GM18499 (cell line): ENCODE measurements around the gene HPSE2.
"Not testable (repeated sequence)": the region's sequence is repeated elsewhere in the genome, so short reads cannot be mapped to it uniquely, and the experiment has no call there.

ENCODE experiments used
- ATAC-seq: cut with Tn5 transposase; IDR thresholded peaks from one replicate; pipeline ENCODE4 v1.9.1; 2021; ENCODE audit warnings: moderate number of reproducible peaks; ENCODE audit not compliant: insufficient read depth, unreplicated experiment

Gene HPSE2

DNA sequence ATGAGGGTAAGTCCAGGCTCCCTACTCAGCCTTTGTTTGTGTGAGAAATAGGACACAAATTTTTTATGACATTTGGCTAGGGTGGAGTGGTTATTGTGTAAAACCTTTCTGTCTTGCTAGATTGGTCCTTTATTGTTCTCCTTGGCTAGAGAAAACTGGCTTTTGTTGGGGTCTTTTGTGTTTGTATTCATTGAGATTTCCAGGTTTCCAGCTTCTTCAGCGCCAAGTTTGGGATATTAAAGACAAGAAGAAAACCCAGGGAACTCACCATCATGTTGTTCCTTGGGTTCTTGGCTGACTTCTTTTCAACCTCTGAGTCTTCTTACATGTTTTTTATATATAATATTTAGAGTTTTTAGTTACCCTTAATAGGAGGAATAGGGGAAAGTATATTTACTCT lies 310.0 kb downstream of the HPSE2 start:
- ATAC-seq = no peak

DNA sequence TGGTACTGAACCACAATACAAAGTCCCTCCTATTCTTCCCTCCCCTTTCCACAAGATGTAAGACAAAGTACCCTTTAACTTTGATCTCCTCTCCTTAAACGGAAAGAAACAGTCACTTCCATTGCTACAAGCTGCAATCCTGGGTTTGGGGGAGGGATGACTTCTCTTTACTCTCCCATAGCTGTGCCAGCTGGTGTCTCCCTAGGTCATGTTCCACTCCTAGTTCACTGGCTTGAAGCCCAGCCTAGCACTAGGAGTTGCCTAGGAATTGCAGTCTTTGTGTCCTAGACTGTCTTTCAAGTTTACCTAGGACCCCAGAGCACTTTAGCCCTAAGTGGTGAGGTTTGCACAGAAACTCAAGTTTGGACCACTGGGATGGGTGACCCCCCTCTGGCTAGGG lies 311.1 kb downstream of the HPSE2 start:
- ATAC-seq = no peak

DNA sequence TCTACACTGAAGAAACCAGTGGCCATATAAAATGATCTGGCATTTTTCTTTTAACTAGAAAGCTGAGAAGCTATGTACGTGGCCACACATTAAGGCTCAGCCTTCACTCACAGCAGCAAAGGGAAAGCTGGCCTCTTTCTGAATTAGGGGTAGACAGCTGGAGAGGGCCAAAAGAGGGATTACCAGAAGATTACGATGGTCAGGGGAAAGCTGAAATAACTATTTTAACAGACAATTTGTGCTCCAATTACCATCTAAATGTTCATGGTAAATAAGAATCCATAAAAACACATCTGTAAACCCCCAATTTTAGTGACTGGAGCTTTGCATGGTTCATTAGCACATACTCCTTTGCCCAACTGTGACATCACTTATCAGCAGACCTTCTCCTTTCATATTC lies 314.3 kb downstream of the HPSE2 start:
- no peak for ATAC-seq

DNA sequence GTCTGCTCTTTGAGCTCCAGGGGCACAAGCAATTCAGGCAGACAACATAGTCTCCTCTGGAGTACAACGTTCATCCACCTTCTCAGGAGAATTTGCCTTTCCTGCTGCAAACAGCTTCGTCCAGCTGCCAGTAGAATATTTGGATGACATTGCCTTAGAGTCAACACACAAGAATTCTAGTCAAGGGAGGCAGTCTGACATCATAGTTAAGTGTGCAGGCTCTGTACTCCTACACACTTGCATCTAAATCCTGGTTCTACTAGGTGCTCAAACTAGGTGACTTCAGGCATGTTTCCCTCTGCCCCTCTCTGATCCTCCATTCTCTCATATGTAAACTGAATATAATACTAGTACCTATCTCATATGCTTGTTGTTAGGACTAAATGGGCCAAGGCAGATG lies 314.8 kb downstream of the HPSE2 start:
- no peak for ATAC-seq

DNA sequence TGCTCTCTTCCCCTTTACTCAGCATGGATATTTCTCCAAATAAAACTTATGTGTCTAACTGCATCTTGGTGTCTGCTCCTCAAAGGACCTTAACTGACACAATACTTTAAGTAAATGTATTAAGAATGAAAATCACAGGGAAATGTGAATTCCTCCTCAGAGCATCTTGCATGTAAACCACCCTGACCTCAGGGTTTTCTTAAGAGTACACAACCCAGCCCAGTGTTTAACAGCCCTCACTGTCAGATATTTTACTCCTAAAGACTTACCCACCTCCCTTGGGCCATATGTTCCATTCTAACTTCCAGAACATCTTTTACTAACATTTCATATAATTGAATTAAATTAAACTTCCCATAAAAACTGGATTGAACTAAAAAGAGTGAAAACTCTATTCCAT lies 315.3 kb downstream of the HPSE2 start:
- no peak for ATAC-seq

DNA sequence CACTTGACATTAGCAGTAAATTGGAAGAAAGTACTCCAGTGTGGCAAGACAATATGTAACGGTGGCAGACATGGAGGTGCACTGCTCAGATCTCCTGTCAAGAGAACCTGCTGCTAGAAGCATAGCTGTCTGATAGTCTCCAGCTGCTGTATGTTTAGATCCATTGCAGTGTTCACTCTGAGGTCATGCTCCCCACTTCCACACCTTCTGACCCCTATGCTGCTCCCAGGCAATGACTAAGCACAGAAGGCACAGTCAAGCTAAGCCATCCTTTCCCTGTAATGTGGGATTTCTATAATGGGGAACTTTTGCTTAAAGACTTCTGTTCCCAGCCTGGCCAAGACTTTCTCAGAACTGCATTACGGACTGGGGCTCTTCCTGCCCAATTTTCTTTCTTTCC lies 315.8 kb downstream of the HPSE2 start:
- ATAC-seq = no peak

DNA sequence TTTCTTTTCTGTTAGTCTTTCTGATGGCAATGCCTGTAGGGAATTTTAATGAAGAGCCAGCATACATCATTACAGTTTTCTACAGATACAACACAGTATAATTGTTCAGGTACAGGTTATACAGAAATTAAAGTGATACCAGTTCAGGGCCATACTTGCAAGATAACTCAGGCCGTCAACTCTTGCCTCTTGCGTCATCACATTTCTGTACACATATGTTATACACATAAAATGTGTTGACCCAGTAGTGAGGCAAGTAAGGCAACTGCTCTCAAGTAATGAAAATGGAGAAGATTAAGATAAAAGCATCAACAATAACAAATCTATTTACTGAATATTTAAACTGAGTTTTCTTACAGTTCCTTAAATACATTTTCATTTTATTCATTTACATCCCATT lies 317.8 kb downstream of the HPSE2 start:
- no peak for ATAC-seq

DNA sequence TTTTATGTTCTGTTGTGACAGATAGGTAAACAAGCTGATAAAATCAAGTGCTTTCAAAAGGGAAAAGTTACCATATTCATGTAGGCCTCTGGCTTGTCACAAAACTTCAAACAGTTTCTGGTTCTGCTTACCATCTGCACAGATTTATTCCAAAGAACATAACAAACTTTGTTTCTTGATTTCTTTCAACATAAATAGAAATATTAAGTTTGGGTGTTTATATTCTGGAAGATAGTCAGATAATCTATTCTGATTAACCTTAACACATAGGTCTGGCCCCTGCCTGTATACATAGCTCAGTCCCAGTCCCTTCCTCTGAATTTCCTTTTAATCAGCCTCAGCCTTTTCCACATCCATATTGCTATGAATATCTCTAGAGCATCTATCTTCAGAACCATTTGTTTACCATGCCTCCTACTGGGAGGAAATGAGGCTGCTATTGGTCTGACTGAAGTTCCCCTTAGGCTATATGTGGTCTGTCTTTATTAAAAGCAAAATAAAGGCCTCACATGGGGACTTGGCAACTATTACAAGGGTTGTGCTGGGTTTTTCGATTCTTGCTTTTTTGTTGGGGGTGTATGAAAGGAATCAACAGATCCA lies 319.0 kb downstream of the HPSE2 start:
- ATAC-seq = no peak

DNA sequence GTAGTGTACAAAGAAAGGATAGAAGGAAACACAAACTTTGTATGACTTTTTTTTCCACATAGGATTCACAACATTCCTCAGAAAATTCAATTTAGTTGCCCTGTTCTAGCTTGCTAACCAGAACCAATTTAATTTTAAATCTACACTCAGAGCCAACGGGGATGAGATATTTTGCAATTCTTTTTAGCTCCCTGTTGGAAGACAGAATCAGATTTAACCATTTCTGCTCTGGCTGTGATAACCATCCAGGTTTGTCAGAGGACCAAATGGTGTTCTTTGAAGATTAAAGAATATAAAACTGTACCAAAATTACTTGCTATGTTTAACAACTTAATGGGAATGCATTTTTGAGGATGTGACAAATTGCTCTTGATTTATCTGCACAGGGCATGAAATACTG lies 319.7 kb downstream of the HPSE2 start:
- ATAC-seq = no peak

DNA sequence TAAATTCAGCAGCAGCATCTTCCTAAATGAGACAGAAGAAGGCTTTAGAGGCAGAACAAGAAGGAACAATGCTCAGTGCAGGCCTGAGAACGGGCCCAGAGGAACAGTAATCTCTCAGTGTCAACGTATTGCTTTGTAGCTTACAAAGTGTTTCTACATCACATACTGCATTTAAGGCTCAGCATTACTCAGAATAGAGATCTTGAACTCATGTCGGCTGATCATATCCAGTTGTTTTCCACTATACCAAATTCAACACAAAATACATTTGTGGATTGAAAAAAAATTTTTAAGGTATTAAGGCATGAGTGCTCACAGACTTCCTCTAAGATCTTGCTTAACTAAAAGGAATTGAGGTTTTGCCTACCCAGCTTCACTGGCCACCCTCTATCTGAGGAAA lies 325.1 kb downstream of the HPSE2 start:
- ATAC-seq = no peak

DNA sequence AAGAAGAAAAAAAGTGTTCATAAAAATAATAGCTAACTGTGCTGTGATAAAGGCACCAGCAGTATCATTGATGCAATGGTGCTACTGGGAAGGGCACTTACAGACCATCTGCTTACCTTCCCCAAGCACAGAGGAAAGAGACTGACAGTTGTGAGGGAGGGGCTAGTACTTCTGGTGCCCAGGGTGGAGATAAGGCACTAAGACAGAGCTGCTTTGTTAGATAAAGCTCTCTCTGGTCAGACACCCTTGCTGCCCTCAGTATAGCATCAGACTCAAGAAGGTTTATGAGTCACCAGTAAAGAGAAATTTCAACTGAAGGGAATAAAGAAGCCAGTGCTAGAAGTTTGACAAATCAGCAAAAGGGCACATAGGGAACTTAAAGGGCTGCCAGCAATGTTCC lies 325.6 kb downstream of the HPSE2 start:
- no peak for ATAC-seq

DNA sequence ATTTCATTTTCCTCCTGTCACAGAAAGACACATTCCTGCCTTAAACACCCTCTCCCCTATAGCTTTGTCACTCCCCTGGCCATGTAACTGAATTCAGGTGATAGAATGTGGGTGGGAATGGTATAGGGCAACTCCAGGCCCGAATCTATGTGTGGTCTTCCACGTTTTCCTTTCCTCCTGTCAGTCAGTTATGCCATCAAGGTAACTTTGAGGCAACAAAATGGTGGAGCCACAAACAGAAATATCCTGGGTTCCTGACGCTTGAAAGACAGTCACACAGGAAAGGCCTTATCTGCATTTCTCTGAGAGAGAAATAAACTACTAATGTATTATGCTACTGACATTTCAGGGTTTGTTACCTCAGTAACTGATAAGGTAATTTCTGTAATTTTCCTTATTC lies 326.8 kb downstream of the HPSE2 start:
- no peak for ATAC-seq

DNA sequence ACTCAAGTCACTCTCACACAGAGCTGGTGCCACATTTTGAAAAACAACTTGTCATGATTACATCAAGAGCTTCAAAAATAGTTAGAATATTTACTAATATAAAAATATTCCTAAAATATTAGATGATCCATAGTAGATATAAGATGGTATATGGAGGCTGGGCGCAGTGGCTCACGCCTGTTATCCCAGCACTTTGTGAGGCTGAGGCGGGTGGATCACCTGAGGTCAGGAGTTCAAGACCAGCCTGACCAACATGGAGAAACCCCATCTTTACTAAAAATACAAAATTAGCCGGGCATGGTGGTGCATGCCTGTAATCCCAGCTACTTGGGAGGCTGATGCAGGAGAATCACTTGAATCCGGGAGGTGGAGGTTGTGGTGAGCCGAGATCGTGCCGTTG lies 327.4 kb downstream of the HPSE2 start:
- ATAC-seq = not testable (repeated sequence)

DNA sequence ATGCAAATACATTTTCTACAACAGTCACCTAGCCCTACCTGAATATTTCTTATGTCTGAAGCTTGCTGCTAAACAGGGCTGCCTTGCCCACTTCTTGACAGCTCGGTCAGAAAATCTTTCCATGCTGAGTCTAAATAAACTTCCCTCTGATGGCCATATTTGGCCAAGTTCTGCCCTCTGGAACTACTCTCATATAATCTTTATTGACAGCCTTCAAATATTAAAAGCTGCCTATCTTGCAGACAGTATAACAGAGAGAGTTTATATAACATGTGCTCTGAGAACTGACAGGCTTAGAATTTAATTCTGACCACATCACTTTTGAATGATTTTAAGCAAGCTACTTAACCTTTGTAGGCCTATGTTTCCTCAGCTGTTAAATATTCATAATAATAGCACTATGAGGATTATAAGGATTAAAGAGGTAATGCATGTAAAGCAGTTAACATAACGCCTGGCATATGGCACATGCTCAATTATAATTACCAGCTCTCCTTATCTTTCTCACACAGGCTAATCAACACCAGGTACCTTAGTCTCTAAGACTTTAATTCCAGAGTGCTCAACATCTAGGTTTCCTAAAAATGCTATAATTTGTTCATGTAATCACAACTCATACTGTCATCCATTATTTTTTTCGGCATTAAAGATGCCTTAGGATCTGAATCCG lies 334.1 kb downstream of the HPSE2 start:
- ATAC-seq = no peak

DNA sequence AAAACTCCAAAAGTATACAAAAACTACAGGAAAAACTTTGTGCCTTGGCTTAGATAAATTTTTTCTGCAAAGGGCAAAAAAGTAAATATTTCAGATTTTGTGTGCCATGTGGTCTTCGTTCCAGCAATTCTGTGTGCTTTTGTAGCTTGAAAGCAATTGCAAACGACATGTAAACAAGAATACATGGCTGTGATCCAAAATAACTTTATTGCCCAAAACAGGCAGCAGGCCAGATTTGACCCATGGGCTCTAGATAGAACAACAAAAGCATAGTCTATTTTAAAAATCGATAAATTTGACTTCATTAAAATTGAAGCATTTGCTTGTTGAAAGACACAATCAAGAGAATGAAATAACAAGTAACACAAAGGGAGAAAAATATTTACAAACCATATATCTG lies 336.6 kb downstream of the HPSE2 start:
- no peak for ATAC-seq

DNA sequence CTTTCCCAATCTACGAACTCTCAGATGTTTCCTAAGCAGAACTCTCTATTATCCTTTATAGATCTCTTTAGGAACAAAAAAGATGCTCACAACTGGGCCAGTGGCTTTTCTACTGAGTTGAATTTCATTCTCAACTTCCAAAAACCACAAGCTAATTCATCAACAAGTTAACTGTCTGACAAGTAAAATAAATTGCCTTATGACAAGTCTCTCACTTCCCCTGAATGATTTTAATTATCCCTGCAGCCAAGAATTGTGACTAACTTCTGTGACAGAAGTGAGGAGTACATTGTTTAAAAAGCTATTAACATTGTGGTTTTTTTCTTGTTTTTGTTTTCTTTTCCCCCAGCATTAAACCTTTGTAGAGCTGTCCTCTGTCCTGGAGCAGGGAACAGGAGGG lies 343.1 kb downstream of the HPSE2 start:
- ATAC-seq = no peak

DNA sequence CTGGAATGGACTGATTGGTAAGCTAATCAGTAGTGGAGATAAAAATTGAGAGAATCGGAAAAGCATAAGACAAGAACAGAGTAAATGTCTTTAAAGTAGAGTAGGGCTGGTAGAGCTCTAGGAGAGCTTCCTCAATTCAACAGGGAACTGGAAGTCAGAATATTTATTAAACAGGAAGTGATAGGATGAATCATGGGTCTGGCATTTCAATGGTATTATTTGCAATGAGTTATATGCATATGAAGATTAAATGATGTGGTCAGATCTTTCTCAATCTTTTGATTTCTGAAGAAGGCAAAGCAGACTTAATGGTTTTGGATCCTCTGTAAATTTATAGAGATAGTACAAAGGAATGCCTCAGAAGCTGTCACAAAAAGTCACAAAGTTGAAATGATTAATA lies 349.0 kb downstream of the HPSE2 start:
- no peak for ATAC-seq

DNA sequence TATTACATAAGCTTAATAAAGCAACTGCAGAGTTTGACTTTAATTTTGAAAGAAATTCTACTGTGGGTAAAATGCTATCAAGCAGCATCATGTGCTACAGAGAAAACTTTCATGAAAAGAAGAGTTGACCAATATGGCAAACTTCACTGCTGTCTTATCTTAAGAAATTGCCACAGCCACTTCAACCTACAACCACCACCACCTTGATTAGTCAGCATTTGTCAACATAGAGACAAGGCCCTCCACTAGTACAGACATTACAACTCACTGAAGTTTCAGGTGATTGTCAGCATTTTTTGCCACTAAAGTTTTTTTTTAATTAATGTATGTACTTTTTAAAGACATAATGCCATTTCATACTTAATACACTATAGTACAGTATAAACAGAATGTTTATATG lies 350.3 kb downstream of the HPSE2 start:
- ATAC-seq = no peak

DNA sequence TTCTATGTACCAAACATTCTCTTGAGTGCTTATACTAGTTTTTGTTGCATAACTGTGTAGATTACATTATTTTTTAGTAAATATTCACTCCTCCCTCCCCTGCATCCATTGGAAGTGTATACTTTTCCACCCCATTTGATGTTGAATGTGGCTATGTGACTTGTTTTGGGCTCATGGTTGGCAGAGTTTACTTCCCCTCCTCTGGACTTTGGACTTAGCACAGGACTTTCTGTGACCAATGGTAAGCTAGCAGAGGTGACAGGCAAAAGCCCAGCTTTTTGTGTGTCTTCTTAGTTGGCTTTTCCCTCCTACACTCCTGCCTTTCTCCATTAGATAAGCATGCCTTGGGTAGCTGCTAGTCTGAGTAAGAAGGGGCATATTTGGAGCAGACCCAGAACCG lies 353.9 kb downstream of the HPSE2 start:
- ATAC-seq = no peak

DNA sequence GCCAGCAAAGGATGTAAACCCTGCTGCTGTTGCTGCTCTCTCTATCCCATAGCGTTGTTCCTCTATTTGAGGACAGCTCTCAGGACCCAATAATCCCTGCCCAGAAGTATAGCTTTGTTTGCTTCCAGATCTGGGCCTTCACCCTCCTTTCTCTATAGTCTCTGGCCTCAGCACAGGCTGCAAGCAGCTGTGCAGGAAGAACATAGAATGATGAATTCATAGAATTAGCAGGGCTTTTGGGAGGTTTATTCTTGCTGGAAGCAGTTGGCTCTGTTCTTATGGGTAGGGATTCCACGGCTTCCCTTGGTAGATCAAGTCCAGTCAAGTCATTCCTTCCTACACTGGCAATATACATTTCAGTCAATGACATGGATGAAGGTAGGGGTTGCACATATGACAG lies 354.7 kb downstream of the HPSE2 start:
- no peak for ATAC-seq

DNA sequence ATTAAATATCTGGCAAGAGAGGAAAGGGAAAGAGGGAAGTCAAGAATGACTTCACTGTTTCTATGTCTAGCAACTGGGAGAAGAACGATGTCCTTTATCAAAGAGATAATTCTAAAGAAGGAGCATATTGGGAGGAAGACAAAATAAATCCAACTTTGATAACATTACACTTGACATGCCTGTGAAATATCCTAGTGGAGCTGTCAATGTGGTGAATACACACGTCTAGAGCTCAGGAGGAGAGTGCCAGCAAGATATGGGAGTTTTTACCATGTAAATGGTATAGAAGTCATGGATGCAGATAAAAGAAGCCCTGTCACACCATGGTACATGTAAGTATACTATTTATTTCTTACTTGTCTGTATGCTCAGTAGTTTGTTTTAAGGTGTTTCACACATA lies 356.7 kb downstream of the HPSE2 start:
- ATAC-seq = no peak

DNA sequence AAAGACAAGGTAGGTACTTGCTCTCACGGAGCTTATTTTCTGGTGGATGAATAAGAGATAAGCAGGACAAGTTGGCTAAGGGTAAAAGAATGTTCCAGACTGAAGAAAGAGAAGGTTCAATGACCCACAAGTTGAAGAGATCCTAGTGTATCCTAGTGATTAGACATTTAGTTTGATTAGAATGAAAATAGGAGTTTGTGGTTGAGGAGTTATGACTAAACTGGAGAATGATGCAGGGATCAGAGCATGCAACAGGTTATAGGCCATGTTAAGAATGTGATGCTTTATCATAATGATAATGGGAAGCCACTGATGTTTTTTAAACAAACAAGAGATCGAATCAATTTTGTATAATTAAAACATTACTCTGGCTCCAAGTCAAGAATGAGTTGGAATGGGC lies 357.2 kb downstream of the HPSE2 start:
- no peak for ATAC-seq

DNA sequence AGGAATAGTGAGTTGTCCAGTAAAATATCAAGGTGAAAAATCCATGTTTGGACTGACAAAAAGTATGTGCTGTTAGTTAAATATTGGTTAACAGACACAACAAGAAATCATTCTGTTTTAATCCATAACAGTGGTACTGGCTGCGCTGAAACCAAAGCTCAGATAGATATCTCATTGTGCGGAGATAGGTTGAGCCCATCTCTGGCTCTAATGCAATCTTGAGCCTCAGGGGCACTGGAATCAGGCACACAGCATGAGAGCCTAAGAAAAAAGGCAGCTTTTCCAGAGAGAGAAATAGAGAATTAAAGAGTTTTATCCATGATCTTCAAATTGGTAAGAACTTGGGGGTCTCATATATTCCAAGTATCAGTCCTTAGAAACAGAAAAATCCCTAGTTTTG lies 373.7 kb downstream of the HPSE2 start:
- ATAC-seq = no peak
